GM21619 (cell line): ENCODE measurements around the gene LIN9.

Source experiments
- ATAC-seq: cut with Tn5 transposase; IDR thresholded peaks from one replicate; pipeline ENCODE4 v1.9.1; 2021; ENCODE audit not compliant: unreplicated experiment

Gene LIN9

DNA sequence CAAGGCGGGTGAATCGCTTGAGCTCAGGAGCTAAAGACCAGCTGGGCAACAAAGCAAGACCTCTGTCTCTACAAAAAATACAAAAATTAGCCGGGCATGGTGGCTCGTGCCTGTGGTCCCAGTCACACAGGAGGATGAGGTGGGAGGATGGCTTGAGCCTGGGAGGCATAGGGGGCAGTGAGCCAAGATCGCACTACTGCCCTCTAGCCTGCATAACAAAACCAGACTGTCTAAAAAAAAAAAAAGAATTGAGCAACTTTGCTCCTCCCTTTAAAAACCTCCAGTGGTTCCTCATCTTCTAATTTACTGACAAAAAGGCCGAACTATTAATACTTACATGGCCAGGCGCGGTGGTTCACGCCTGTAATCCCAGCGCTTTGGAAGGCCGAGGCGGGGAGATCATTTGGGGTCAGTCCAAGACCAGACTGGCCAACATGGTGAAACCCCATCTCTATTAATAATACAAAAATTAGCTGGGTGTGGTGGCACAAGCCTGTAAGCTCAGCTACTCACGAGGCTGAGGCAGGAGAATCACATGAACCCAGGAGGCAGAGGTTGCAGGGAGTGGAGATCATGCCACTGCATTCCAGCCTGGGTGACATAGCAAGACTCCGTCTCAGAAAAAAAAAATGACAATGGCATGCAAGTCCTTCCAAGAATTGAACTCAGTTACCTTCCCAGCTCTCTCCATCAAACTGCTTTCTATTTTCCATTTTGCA lies 126.8 kb downstream of the LIN9 start:
- no peak for ATAC-seq
